HG02623 (cell line): Measurements from ENCODE around the gene OR13C4.
"Not testable (repeated sequence)": the region's sequence is repeated elsewhere in the genome, so short reads cannot be mapped to it uniquely, and the experiment has no call there.

ENCODE experiments used
- ATAC-seq: cut with Tn5 transposase; IDR thresholded peaks from one replicate; pipeline ENCODE4 v1.9.1; 2021; ENCODE audit warnings: moderate library complexity; ENCODE audit not compliant: unreplicated experiment

Gene OR13C4

DNA sequence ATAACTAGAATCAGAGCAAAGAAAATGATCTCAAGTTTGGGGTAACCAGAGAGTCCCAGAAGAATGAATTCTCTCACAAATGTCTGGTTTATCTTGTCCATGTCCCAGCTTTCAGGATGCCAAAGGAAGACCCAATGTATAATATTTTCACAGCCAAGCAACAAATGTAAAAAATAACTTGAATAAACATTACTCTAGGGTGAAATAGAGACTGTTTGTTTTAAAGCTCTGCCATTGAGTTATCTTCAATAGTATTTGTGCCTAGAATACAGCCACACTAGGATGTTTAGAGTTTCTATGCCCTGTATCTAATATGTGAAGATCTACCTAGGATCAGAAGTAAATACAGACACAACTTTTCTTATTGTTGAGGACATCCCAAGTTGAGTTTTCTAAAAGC lies at the start of gene OR13C4:
Gene OR13C4 (minus strand): TSS at position 101 of the 400 bp plus-strand sequence. CDS start 0 bp downstream, at position 101.
- no peak for ATAC-seq

DNA sequence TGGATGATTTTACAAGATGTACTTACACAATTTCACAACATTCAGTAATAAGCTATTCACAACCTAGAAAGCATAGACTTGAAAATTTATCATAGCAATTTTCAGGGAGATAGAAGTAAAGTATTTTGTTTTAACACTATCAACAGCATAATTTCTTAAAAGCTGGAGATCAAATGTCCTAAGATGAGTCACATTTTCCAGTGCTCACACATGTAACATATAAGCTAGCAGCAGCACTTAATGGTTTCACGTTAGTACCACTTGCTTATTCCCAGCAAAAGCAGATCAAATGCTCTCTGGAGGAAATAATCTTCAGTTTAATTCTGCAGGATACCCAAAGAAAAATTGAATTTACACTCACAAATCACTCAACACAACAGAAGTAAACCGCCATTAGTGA lies 48.4 kb upstream of the OR13C4 start:
- no peak for ATAC-seq

DNA sequence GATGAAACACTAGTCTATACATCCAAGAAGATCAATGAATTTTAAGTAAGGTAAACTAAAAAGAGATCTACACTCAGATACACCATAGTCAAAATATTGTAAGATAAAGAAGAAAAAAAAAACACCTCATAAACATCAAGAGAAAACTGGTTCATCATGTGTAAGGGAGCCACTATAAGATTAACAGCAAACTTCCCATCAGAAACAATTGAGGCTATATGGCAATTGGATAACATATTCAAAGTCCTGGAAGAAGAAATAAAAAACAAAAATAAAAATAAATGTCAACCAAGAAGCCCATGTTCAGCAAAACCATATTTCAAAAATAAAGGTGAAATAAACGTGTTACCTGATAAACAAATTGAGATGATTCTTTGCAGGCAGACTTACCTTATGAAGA lies 45.6 kb upstream of the OR13C4 start:
- no peak for ATAC-seq

DNA sequence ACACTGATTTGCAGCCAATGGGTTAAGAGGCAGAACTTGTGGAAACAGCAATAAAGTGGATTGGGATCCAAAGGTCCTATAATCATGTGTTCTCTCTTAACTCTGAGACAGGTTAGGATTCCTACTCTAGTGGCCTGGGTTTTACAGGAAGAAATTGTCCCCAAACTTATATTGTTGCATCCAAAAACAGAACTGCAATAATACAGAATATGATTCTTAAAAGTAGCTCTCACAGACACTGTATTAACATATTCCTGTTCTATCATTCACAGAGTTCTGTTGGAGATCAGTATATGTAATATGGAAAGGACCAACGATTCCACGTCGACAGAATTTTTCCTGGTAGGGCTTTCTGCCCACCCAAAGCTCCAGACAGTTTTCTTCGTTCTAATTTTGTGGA lies 41.9 kb upstream of the OR13C4 start, which contains the start of gene OR13C8:
Gene OR13C8 (plus strand): TSS at position 301 of the 400 bp plus-strand sequence. CDS start 0 bp downstream, at position 301.
- no peak for ATAC-seq

DNA sequence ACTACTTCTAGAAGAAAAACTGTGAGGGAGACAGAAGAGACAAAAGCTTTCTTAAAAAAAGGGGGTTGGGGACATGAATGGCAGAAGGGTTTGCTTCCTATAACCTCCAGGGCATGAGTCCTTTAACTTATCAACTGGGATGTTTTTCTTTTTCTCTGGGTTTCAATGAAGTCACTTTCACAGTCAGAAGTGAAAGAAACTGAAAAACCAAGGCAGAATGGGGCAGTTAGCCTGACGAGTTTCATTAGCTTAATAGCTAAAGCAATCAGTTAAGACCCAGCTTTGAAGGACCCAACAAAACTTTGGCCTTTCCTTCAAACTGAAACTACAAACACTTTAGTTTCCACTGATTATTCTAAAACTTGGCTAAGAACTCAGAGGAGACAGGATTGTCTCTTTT lies 37.3 kb upstream of the OR13C4 start:
- no peak for ATAC-seq

DNA sequence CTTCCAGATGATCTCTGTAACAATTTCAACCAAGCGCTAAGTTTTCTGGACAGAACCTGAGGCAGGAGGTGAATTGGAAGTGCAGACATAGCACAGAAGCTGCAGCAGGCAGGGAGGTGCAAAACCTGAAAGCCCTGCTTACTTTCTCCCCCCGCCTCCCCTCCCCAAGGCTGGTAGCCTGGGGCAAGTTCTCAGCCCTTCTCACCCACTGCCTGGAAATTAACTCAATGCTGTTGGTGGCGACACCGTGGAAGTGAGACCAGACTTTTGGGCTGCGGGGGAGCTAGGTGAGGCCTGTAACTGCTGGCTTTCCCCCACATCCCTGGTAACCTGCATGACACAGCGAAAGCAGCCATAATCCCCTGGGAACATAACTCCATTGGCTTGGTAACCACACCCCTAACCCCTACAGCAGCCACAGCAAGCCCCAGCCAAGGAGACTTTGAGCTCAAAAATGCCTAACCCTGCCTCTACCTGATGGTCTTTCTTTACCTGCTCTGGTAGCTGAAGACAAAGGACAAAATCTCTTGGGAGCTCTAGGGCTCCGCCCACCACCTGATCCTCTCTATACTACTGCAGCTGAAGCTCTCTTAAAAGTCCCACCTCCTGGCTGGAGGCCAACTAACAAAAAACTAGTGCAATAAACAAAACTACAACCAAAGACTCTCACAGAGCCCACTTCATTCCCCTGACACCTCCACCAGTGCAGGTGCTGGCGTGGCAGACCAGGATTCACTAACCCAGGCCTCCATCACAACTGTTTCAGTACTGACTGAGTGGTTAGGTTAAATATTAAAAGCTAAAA lies 30.0 kb upstream of the OR13C4 start:
- ATAC-seq: no peak

DNA sequence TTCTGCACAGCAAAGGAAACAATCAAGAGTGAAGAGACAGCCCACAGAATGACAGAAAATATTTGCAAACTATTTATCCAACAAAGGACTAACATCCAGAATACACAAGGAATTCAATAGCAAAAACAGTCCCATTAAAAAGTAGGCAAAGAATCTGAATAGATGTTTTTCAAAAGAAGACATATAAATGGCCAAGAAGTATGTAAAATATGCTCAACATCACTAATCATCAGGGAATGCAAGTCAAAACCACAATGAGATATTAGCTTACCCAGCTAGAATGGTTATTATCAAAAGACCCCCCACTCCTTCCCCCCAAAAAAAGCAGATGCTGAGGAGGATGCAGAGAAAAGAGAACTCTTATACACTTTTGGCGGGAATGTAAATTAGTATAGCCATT lies 28.5 kb upstream of the OR13C4 start:
- no peak for ATAC-seq

DNA sequence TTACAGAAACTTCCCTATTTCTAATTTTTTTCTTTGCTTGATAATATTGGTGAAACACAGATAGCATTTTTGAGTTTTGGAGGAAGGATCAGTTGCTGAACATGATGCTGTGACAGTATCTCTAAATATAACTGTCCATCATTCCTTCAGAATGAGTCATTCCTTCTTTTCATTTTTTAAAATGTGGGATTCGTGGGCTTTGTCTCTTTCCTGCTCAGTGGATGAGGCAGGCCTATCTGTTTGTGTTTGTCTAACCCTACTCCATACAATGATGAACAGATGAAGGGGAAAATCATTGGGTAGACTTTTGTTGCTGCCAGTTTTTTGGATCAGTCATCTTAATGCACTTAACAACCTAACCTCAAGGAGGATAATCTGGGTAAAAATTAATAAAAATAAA lies 26.3 kb upstream of the OR13C4 start:
- ATAC-seq: no peak

DNA sequence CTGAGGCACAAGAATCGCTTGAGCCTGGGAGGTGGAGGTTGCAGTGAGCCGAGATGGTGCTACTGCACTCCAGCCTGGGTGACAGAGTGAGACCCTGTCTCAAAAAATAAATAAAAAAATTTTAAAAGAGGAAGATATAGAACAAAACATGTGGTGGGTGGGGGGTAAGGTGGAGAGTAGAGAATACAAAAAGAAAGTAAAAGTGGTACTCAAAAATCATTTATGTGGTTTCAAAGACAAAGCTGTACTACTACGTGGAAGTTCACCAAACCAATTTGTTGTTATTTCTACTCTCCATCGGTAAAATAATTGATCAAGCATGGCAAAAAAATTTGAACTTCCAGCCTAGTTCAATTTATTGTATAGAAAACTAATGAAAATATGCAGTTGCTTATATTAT lies 17.6 kb upstream of the OR13C4 start:
- no peak for ATAC-seq

DNA sequence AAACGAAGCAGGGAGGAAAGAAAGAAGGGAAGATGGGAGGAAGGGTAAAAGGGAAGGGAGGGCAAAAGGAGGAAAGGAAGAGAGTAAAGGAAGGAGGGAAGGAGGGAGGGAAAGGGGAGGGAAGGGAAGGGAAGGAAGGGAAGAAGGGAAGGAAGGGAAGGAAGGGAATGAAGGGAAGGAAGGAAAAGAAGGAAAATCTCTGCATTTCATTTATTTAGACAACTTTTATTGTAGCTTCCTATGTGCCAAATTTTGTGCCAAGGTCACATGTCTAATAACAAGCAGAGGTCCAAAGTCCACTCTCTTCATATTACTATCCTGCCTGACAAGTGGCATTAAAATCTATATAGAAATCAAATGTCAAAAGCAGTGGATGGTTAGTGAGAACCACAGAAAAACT lies 12.3 kb upstream of the OR13C4 start:
- ATAC-seq: no peak

DNA sequence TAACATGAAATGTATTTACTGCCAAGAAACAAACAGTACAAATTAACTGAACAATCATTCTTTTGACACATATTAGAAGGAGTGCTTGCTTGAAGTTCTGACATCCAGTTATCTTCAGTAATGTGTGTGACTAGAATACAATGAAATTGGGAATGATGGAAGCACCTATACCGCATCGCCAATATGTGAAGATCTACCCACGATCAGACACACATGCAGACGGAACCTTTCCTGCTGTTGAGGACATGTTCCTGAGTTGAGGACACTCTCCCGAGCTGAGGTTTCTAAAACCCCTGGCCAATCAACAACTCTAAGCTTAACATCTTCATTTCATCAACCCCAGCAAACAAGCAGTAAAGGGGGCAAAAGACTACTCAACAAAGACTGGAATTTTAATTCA lies 9.7 kb upstream of the OR13C4 start, which contains the start of gene OR13C3:
Gene OR13C3 (minus strand): TSS at position 101 of the 400 bp plus-strand sequence. CDS start 133 bp downstream, outside the sequence.
- no peak for ATAC-seq

DNA sequence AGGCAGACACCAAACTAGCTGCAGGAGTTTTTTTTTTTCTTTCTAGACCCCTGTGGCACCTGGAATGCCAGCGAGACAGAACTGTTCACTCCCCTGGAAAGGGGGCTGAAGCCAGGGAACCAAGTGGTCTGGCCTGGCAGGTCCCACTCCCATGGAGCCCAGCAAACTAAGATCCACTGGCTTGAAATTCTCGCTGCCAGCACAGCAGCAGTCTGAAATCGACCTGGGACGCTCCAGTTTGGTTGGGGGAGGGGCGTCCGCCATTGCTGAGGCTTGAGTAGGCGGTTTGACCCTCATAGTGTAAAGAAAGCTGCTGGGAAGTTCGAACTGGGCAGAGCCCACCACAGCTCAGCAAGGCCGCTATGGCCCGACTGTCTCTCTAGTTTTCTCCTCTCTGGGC lies 6.8 kb downstream of the OR13C4 start:
- ATAC-seq: not testable (repeated sequence)

DNA sequence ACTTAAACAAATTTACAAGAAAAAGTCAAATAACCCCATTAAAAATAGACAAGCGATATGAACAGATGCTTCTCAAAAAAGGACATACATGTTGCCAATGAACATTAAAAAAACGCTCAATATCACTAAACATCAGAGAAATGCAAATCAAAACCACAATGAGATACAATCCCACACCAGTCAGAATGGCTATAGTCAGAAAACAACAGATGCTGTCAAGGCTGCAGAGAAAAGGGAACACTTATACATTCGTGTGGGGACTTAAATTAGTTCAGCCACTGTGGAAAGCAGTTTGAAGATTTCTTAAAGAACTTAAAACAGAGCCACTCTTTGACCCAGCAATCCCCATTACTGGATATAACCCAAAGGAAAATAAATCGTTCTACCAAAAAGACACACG lies 12.1 kb downstream of the OR13C4 start:
- ATAC-seq: no peak

DNA sequence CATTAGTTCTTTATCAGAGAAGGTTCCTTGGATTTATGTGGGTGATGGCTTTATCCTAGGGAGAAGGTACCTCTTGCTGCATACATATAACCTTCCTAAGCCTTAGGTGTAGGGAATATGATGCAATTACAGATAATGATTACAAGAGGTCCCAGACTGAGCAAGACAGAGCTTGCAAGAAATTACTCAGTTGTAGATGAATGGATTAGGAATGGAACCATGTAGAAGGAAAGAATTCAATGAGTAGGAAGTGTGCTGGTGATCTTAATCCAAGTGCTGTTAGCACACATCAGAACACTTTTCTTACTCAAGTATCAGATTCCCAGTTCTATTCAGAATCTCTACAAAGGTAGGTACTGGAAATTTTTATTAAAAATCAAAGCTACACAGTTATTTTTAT lies 20.4 kb downstream of the OR13C4 start:
- no peak for ATAC-seq

DNA sequence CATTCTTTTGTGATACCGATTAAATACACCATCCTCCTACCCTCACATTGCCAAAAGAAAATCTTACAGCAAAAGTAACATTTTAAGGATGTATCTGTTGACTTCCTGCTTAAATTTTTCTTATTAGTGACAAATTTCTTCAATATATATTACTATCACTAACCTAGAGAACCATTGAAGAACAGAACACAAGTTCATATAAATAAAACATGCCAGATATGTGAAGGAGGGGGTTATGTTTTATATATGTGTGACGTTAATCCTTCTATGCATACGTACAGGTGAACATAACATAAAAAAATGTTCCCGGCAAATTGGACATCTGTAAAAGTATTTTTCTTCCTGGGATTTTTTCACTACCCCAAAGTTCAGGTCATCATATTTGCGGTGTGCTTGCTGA lies 23.0 kb downstream of the OR13C4 start, which contains the start of gene OR13F1:
Gene OR13F1 (plus strand): TSS at position 301 of the 400 bp plus-strand sequence. CDS start 0 bp downstream, at position 301.
- ATAC-seq: no peak

DNA sequence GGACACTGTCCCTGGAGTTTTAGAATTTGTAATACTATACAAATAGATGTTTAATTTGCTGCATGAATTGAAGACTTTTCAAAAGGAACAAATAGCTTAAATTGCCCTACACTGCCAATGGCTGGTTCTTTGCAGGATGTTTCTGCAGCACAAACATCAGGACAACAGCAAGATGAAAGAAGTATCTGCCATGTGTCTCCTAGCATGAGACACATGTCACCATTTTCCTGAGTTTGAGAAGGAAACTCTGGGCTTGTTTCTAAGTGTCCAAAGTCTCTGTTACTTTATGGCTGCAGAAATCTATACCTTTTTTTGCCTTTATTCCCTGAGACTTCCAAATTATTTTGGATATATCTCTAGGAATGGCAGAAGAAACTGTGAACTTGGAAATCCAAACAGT lies 23.6 kb downstream of the OR13C4 start:
- ATAC-seq: no peak

DNA sequence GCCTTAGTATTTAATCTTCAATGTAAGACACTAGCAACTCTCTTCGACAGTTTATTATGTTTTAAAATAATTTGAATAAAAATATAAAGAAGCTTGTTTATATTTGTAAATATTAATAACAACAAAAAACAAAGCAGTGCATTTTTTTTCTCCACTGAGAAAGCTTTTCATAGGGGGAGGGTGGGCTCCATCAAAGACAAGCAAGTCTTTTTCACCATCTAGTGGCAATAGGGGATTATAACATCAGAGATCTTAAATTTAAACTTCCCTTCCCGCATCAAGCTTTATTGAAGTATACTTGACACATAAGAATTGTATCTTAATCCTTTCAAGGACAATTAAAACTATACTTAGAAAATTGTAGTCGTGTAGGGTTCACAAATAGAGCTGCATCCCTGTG lies 32.2 kb downstream of the OR13C4 start:
- no peak for ATAC-seq

DNA sequence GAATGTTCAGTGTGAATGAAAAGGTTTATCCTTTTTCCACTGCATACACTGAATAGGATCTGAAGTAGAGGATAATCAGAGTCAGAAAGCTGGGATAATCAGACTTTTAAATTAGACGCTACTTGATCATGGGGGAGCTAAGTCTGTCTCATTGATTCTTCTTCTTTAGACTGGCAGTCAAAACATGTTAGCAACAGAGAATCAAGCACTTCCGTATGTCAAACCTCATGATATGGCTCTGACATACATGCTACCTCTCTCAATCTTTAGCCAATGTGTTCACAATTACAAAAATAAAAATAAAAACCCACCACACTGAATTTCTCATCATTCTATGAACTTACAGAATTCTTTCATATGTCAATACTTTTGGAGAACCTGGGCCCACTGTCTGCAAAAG lies 42.0 kb downstream of the OR13C4 start:
- ATAC-seq: no peak

DNA sequence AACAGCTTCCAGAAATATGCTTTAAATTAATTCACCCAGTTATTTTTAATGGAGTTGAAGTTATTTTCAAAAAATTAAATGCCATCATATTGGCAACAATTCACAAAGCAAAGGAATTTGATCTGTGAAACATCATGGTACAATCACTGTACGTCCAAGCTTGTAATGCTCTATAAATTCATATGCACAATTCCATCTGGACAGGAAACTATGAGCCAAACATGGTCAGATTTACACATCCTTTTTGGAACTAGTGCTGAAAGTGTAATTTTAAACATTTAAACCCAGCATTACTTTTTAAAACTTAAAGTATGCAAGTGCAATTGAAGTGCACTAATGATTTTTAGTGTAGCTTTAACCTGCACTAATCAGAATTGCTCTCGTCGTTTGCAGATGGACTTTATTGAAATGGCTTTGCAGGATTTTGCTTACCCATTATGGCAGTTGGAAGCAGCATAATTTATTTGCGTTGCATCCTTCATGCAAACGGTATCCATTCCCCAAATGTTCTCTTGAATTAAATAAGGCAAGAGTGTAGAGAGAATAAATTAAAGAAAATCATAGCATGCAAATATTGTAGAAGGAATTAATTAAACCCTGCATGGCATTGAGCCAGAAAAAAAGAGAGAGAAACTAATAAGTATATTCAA lies 44.0 kb downstream of the OR13C4 start:
- no peak for ATAC-seq
